NB4 (cell line): ENCODE data around the gene RHBDD3.

ENCODE experiments used
- POLR2A ChIP-seq: IDR thresholded peaks from 2 replicates; pipeline ENCODE4 v1.6.1; 2011; ENCODE audit warnings: mild to moderate bottlenecking; ENCODE audit not compliant: insufficient read length; ENCODE audit errors: extremely low read depth
- TF ChIP-seq, protein P1 (sequence below): IDR thresholded peaks from one replicate; pipeline ENCODE4 v1.5.1; 2012; ENCODE audit warnings: low read depth, low read length

DNA sequence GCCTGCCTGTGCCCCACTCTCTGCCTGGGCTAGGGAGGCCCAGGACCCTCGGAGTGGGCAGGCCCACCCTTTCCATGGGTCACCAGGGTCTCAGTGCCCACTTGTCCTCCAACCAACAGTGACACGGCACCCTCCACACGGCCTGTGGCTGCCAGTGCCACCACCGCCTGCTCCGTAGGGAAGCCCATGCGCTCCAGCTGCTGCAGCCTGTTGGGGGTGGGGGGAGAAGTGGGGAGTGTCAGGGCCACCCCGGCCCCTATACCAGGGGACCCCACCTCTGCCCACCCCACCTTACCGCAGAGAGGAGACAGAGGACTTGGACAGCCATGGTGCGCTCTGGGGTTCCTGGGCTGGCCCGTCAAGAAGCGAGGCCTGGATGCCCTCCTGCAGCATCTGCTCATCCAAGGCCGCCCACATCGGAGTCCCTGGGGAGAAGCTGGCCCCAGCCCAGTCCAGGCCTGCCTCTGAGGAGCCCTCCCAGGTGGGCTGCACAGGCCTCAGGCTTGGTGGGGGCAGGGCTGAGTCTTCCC is 7.7 kb downstream of the RHBDD3 start:
- TF ChIP-seq, protein P1, sequence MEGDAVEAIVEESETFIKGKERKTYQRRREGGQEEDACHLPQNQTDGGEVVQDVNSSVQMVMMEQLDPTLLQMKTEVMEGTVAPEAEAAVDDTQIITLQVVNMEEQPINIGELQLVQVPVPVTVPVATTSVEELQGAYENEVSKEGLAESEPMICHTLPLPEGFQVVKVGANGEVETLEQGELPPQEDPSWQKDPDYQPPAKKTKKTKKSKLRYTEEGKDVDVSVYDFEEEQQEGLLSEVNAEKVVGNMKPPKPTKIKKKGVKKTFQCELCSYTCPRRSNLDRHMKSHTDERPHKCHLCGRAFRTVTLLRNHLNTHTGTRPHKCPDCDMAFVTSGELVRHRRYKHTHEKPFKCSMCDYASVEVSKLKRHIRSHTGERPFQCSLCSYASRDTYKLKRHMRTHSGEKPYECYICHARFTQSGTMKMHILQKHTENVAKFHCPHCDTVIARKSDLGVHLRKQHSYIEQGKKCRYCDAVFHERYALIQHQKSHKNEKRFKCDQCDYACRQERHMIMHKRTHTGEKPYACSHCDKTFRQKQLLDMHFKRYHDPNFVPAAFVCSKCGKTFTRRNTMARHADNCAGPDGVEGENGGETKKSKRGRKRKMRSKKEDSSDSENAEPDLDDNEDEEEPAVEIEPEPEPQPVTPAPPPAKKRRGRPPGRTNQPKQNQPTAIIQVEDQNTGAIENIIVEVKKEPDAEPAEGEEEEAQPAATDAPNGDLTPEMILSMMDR: no peak
- no peak for TF ChIP-seq POLR2A
